Renal cortex interstitium (tissue), 11 donors: ENCODE results near the gene ZNF575. TPM values are rescaled to one million over a fixed set of nuclear protein-coding genes. Genes with fewer than 3 reads are reported as not detected.
"Not testable (repeated sequence)": the region's sequence is repeated elsewhere in the genome, so short reads cannot be mapped to it uniquely, and the experiment has no call there.

ENCODE experiments used
- DNase-seq, 11 donors: peaks; one replicate each; pipeline ENCODE4 v3.0.0-alpha.2; 2013; ENCODE audit warnings: low read depth in 9 of 11, low spot score in 4 of 11; ENCODE audit errors: extremely low read depth in 1 of 11
- polyA plus RNA-seq, 3 donors: library from polyadenylated mRNA; unstranded; fragments of 120-200 nt; gene quantifications; one replicate each; pipeline ENCODE4 v1.2.1, GENCODE V29; 2013; ENCODE audit not compliant: insufficient read length in 3 of 3

Gene ZNF575
- polyA plus RNA-seq, 3 donors, result 2.3 to 3.3 (median 2.4) TPM

GRCh38 chr19:43504426-43505185 lies 28.4 kb upstream of the ZNF575 start, which contains the start of gene PHLDB3:
TSS of gene PHLDB3 (minus strand) at chr19:43504746. CDS start at chr19:43504118, 628 bp downstream.
- no peak for DNase-seq

- no peak for DNase-seq
Observed at GRCh38 chr19:43505186-43505456, 27.9 kb upstream of the ZNF575 start.

GRCh38 chr19:43505941-43506340 lies 27.0 kb upstream of the ZNF575 start:
- no peak for DNase-seq

GRCh38 chr19:43506629-43507028 lies 26.4 kb upstream of the ZNF575 start:
- DNase-seq, result no peak

GRCh38 chr19:43507880-43508279 lies 25.1 kb upstream of the ZNF575 start:
- no peak for DNase-seq

GRCh38 chr19:43510713-43511112 lies 22.3 kb upstream of the ZNF575 start:
- DNase-seq, result no peak

GRCh38 chr19:43511324-43511723 lies 21.7 kb upstream of the ZNF575 start:
- DNase-seq, result no peak

- not testable (repeated sequence) for DNase-seq
Observed at GRCh38 chr19:43512399-43512798, 20.6 kb upstream of the ZNF575 start.

GRCh38 chr19:43518051-43518450 lies 14.9 kb upstream of the ZNF575 start:
- DNase-seq, result no peak

GRCh38 chr19:43519436-43520088 lies 13.4 kb upstream of the ZNF575 start:
- peak in 6 of 11 donors; percentile 78 to 87 (median 82) for DNase-seq

- no peak for DNase-seq
Observed at GRCh38 chr19:43522929-43523328, 10.1 kb upstream of the ZNF575 start.

- not testable (repeated sequence) for DNase-seq
Observed at GRCh38 chr19:43523696-43524095, 9.3 kb upstream of the ZNF575 start.

- no peak for DNase-seq
Observed at GRCh38 chr19:43524922-43525835, 7.8 kb upstream of the ZNF575 start.

- DNase-seq, result no peak
Observed at GRCh38 chr19:43525836-43526771, 6.9 kb upstream of the ZNF575 start.

- DNase-seq, result peak in 2 of 11 donors; percentile 57 to 62
Observed at GRCh38 chr19:43526884-43527859, 5.8 kb upstream of the ZNF575 start, which contains the start of gene ETHE1. TSS of gene ETHE1 (minus strand) at chr19:43527201. CDS start at chr19:43527177, 24 bp downstream.

GRCh38 chr19:43527860-43528622 lies 4.9 kb upstream of the ZNF575 start:
- peak in 1 of 11 donors; percentile 56 for DNase-seq

GRCh38 chr19:43532571-43532961 lies 422 bp upstream of the ZNF575 start:
- no peak for DNase-seq
